HG03354 (cell line): Measurements from ENCODE around the gene FOLR3.
"Not testable (repeated sequence)": the region's sequence is repeated elsewhere in the genome, so short reads cannot be mapped to it uniquely, and the experiment has no call there.

ENCODE experiments used
- ATAC-seq: cut with Tn5 transposase; IDR thresholded peaks from one replicate; pipeline ENCODE4 v1.9.1; 2021; ENCODE audit warnings: mild to moderate bottlenecking; ENCODE audit not compliant: unreplicated experiment, poor library complexity, severe bottlenecking

Gene FOLR3

GRCh38 chr11:72155751-72156150, 20.2 kb downstream of the FOLR3 start:
- ATAC-seq: no peak

- no peak for ATAC-seq
Observed at GRCh38 chr11:72157131-72157530, 21.6 kb downstream of the FOLR3 start.

DNA sequence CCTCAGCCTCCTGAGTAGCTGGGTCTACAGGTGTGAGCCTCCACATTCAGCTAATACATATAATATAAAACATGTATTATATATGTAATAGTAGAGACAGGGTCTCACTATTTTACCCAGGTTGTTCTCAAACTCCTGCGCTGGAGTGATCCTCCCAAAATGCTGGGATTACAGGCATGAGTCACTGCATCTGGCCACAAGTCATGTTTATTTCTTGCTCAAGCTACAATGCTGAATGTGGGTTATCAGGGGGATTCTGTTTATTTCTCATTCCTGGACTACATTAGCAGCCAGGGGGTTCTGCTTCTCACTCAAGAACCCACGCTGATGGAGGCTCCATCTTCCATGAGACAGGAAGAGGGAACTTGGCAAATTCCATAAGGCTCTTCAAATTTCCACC, 24.8 kb downstream of the FOLR3 start:
- ATAC-seq: no peak

- ATAC-seq: no peak
Observed at GRCh38 chr11:72162891-72163492, 27.5 kb downstream of the FOLR3 start.

GRCh38 chr11:72164187-72164586, 28.7 kb downstream of the FOLR3 start:
- not testable (repeated sequence) for ATAC-seq

DNA sequence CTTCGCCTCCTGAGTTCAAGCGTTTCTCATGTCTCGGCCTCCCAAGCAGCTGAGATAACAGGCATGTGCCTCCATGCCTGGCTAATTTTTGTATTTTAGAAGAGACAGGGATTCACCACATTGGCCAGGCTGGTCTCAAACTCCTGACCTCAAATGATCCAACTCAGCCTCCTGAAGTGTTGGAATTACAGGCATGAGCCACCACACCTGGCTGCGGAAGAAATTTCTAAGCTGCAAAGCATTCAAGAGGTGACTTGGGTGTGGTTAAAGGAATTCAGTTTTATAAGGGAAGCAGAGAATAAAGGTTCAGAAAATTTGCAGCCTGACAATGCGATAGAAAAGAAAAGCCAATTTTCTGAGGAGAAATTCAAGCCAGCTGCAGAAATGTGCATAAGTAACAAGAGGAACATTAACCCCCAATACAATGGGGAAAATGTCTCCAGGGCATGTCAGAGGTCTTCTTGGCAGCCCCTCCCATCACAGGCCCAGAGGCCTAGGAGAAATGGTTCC, 33.6 kb downstream of the FOLR3 start:
- ATAC-seq: not testable (repeated sequence)

GRCh38 chr11:72169754-72170153, 34.2 kb downstream of the FOLR3 start:
- ATAC-seq: not testable (repeated sequence)

- ATAC-seq: not testable (repeated sequence)
Observed at GRCh38 chr11:72172043-72172442, 36.5 kb downstream of the FOLR3 start.

- no peak for ATAC-seq
Observed at GRCh38 chr11:72173291-72173690, 37.8 kb downstream of the FOLR3 start.

GRCh38 chr11:72174302-72175070, 39.0 kb downstream of the FOLR3 start:
- no peak for ATAC-seq

GRCh38 chr11:72177656-72178055, 42.1 kb downstream of the FOLR3 start:
- no peak for ATAC-seq

DNA sequence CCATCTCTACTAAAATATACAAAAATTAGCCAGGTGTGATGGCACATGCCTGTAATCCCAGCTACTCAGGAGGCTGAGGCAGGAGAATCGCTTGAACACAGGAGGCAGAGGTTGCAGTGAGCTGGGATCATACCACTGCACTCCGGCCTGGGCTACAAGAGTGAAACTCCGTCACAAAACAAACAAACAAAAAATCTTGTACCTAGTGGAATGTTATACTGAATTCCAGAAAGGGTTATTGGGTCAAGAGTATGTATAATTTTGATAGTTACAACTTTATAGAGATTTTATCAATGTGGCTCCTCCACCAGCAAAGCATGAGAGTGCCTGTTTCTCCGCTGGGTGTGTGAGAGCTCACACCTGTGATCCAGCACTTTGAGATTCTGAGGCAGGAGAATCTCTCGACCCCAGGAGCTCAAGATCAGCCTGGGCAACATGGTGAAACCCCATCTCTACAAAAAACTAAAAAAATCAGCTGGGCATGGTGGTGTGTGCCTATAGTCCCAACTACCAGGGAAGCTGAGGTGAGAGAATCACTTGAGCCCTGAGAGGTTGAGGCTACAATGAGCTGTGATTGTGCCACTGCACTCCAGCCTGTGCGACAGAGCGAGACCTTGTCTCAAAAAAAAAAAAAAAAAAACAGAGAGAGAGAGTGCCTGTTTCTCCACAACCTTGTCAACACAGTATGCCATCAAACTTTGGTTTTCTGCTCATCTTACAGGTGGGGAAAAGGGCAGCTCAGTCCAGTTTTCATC, 43.7 kb downstream of the FOLR3 start:
- no peak for ATAC-seq

- no peak for ATAC-seq
Observed at GRCh38 chr11:72179804-72180396, 44.4 kb downstream of the FOLR3 start.

DNA sequence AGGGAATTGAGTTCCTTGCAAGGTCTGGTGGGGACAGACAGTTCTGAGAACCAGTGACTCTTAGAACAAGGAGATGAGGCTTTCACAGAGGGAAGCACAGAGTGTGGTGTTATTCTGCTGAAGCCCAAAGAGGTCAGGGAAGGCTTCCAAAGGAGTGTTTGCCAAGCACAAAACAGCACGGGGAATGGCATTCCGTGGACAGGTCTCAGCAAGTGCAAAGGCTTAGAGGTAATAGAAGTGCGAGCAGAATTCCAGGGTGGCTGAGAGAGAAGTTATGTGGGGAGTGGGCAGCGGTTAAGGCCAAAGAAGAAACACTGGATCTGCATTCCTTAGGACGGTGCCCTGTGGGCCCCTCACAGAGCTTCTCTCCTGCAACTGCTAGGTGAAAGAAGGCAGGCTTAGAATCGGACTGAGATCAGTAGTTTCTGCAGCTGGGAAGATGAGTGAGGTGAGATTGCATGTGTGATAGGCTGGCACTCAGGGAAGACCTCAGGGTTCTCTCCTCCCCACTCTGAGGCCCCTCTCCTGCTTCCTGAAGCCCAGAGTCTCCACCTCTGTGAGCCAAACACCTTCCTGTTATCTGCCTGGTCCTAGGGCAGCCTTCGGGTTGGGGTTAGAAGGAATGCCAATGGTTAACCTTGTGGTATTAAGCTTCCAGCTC, 45.5 kb downstream of the FOLR3 start:
- not testable (repeated sequence) for ATAC-seq

GRCh38 chr11:72181553-72181958, 46.0 kb downstream of the FOLR3 start:
- not testable (repeated sequence) for ATAC-seq

GRCh38 chr11:72188267-72188666, 52.7 kb downstream of the FOLR3 start:
- ATAC-seq: no peak
